GM18499 (cell line): ENCODE measurements around the gene PEMT.
"Not testable (repeated sequence)": the region's sequence is repeated elsewhere in the genome, so short reads cannot be mapped to it uniquely, and the experiment has no call there.

Experiments used
- ATAC-seq: cut with Tn5 transposase; IDR thresholded peaks from one replicate; pipeline ENCODE4 v1.9.1; 2021; ENCODE audit warnings: moderate number of reproducible peaks; ENCODE audit not compliant: insufficient read depth, unreplicated experiment

PEMT gene

DNA sequence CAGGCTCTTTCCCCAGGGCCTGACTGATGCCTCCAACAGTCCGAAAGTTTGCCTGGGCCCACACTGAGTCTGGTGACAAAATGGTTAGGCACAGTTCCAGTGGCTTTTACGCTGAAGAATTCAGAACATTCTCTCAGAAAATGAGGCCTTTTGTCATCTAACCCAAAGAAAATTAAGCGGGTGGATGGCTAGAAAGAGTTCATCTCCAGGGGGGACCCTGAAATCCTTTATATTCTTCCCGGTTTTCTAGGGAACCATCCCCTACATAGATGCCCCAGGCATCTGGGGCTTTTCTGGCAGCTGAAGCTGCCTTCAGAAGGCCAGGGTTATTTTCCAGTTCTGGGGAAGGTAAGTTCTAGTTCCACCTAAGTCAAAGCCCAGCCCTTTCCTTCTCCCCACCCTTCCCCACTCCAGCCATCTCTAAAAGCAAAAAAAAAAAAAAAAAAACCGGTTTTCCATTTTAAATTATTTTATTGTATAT lies 97.5 kb downstream of the PEMT start:
- no peak for ATAC-seq

DNA sequence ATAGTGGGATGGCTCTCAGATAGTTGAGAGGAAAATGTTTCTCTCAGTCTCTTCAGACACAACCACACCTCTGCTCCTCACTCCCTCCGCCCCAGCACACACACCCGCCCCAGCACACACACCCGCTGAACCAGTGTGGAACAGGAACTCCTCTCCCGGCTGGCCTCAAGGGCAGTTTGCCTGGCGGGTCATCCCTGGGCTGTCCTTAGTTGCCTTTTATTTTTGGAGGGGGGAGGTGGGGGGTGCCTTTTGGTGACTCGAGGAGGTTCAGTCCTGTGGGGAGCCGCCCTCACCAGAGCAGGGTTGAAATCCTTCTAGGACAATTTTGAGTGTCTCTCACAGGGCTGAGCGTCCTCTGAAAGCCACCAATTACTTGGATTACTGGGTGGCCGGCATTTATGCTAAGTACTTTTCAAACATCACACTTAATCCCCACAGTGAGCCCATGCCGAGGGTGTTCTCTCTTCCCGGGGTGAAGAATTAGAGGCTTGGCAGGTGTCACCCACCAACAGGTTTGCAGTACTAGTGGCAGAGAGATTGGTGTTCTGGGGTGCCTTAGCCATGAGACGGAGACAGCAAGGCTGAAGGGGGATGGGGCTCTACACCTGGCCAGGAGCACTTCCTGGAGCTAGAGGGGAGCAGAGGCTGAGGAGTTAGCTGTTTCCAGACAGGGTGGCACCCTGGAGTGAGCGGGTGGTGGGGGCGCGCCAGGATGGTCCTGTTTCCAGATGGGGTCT lies 98.1 kb downstream of the PEMT start:
- ATAC-seq = no peak

DNA sequence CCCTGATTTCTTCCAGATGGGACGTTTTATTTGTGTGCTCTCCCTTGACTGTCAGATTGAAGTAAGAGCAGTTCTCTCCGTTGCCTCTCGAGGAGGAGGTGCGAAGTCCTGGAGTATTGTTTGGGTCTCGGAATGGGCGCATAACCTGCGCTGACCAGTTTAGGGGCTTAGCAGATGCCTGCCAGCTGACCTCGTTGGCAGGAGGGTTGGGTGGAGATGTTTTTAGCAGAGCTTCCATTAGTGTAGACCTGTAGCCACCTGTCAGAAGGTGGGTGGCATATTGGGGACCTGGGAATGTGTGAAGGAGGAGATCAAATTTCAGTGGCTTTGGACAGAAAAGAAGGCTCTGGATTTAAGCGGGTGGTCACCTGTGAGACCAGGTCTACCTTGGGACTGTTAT lies 98.9 kb downstream of the PEMT start:
- ATAC-seq = no peak

DNA sequence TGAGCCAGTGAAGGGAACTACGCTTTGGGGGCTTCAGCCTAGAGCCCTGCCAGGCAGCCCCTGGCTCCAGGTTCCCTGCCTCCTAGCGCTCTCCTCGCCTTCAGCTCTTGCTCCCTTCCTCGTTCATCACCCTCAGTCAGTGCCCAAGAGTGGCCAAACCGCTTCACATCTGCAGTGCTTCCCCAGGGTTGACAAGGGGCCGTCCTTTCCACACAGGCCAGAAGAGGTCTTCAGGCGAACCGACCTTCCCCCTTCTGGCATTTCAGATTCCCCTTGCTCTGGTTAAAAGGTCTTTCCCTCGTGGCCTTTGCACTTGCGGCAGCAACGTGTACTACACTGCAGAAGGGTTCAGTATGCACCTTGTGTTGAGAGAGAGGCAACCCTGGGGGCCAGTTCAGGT lies 99.4 kb downstream of the PEMT start:
- ATAC-seq = no peak

DNA sequence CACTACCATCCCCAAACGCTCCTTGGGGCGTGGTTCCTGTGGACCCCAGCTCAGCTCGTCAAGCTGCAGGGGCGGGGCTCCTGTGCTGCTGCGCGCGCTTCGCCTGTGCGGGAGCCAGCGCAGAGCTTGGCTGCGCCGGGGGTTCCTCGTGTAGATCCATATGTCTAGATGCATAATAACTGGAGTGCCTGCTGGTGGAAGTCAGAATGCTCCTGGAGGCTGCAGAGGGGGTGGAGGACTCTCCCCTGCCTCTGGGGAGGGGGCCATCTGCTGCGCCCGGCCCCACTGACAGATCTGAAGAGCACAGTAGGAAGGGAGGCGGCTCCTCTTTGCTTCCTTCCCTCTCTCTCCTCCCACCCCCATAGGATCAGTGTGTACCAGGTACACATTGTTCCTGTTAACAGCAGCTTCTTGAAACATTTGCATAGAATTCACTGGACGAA lies 99.9 kb downstream of the PEMT start:
- no peak for ATAC-seq

DNA sequence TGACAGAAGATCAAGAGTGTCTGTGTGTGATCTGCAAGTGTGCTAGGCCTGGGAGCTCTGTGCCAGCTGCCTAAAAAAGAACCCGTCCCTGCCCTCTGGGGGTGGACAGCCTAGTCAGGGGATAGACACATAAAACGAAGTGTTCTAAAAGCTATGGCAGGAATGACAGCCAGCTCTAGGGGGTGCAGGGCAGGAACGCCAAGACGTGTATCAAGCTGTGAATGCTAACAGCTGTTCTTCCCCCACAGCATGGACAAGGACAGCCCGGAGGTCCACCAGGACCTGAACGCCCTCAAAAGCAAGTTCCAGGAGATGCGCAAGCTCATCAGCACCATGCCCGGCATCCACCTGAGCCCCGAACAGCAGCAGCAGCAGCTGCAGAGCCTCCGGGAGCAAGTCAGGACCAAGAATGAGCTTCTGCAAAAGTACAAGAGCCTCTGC lies 100.5 kb downstream of the PEMT start:
- no peak for ATAC-seq

DNA sequence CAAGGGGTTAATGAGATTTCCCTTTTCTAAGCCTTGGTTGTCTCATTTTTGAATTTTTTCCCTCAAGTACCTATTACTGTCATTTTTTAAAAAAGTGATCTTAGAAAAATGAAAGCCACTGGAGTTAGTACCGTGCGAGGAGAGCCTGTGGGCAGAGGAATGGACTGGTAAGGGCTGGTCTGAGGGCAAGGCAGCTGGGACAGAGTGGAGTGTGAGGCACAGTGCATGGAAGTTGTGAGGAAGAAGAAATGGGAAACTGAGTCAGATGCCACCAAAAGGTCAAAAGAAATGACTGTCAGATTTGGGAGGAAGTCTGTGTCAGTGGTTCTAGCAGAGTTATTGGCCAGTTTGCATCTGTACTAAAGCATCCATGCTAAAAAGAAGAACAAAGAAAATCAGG lies 103.5 kb downstream of the PEMT start:
- ATAC-seq = no peak

DNA sequence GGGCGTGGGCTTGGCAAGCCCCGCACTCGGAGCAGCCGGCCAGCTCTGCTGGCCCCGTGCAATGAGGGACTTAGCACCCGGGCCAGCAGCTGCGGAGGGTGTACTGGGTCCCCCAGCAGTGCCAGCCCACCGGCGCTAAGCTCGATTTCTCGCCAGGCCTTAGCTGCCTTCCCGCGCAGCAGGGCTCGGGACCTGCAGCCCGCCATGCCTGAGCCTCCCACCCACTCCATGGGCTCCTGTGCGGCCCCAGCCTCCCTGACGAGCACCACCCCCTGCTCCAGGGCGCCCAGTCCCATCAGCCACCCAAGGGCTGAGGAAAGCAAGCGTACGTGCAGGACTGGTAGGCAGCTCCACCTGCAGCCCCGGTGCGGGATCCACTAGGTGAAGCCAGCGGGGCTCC lies 105.1 kb downstream of the PEMT start:
- ATAC-seq = not testable (repeated sequence)

DNA sequence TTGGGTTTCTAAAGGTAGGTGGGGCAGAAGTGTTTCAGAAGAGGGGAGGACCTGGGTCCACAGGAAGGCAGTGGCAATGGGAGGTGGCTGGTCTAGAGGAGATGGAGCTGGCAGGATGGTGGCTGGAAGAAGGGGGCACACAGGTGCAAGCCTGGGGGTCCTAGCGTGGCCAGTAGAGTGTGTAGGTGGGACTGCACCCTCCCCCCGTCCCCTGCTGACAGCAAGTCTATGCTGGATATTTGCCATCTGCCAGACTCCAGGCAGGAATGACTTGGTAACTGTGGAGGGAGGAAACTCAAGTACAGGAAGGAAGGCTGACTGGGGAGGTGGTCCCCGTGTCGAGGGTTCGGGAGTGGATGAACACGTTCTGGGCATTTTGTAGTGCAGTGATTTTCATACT lies 106.1 kb downstream of the PEMT start:
- no peak for ATAC-seq

DNA sequence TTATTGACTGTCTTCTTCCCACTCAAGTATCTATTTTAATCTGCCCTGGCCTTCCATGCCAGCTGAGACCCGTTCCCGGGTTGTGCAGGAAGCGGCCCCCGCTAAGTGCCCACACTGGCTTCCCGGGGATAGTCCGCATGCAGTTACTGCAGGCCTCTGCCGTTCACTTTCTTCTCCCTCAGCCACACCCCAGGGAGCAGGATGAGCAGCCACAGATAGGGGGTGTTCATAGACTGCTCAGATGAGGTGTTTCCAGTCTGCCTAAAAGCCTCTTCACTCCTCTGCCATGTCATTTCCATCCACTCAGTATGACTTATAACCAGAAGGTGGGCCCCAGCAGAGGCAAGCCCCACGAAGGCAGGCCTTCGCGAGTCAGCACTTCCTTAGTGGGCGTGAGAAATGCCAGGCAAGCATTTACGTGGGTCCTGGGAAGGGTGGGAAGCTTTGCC lies 107.0 kb downstream of the PEMT start:
- no peak for ATAC-seq

DNA sequence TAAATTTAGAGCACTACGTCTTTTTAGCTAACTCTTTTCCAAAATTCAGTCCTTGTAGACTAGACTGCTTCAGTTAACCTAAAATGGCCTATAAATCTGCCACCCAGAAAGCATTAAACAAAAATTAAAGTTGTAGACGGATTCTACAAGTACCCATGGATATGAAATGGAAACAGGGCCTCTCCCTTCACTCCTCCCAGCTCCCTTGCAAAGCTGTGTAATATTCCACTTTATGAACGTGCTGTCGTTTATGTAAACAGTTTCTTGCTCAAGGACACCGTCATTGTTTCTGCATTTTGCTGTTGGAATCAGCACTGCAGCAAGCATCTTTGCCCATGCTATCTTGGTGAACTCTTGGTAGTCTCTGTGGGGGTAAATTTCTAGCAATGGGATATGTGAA lies 109.6 kb downstream of the PEMT start:
- ATAC-seq = no peak

DNA sequence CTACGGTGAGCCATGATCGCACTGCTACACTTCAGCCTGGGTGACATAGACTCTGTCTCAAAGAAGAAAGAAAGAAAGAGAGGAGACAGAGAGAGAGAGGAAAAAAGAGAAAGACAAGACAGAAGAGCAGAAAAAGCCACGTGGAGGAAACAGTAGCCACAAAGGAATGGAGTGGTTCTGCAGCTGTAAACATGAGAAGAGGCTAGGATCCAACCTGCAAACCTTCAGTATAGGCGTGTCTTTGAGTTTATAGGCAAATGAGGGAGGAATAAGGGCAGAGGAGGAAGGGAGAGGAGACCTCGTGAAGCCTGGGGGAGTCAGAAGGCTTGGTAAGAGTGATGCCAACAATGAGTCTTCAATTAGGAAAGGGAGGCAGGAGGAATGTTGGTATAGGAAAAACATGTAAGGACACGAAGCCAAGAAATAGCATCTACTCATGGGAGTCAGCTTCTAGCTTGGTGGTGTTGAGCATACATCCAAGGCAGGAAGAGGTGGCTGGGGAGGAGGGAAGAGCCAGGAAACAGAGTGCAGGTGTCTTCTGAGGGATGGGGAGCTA lies 110.8 kb downstream of the PEMT start:
- ATAC-seq = no peak

DNA sequence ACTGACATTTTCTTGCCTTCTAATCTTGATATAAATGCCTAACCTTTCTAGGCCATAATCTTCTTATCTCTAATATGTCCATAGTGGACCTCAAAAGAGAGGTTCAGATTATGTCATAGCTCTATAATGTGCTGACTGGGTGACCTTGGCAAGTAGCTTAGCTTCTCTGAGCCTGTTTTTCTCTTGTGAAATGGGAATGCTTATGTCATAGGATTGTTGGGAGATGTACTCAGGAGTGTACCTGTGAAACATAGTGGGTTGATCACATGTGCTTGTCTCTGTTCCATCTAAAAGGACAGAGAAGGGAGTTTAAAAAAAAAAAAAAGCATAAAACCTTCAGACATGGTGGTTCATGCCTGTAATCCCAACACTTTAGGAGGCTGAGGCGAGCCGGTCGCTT lies 112.3 kb downstream of the PEMT start:
- ATAC-seq = no peak

DNA sequence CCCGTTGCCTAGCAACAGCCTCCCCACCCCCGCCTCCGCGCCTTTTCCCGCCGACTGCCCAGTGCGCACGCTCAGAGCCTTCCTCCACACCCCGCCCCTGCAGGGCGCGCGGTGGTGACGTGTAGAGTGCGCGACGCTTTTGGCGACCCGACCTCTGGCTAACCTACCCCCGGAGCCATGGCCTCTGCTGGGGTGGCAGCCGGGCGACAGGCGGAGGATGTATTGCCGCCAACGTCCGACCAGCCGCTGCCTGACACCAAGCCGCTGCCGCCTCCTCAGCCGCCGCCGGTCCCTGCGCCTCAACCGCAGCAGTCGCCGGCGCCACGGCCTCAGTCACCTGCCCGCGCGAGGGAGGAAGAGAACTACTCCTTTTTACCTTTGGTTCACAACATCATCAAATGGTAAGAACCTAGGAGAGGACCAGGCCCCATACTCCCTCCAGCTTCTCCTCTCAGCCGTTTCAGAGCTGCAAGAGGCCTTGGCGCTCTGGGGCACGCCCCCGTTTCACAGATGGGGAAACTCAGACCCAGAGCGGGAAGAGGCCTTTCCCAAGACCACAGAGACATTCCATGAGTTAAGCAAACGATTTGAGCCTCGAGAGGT lies 114.5 kb downstream of the PEMT start, which contains the start of gene MED9:
Gene MED9 (plus strand): TSS at position 136 of the 603 bp plus-strand sequence. CDS start 42 bp downstream, at position 178.
- no peak for ATAC-seq

DNA sequence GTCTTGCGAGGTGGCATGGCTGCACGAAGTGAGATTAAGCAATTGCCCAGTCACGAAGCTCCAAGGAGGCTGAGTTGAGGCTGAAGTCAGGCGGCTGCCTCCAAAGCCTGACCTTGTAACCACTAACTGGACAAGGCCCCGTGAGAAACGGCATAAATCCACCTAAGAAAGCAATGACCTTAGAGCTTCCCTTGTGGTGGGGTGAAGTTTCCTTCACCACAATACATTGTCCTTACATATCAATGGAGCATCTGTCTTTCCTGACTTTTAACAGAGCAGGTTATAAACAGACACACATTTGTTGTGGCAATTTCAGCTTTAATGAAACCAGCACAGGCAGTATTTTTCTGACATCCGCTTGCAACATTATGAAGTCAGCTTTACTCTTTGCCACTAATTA lies 117.2 kb downstream of the PEMT start:
- no peak for ATAC-seq

DNA sequence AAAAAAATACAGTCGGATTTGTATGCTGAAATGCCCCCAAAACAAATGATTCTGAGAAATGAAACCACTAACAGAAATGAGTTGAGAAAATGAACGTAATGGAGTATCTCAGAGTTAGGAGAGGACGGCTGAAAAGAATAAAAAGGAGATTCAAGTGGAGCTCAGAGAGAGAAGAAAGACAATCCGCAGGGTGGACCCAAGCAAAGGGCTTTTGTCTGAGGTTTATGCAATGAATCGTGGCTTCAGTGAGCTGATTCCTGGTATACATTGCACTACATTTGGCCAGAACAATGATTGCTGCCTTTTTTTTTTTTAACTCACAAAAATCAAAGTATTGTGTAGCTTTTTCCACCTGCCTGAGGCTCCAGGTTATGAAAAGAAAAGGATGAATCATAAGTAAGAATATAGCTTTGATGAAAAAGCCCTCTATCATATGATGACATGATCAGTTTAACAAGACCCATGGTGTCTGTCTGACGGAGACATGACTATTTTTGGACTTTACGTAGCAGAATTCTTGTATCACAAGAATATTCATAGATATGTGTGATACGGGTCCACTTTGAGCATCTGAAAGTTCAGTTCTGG lies 119.1 kb downstream of the PEMT start:
- no peak for ATAC-seq

DNA sequence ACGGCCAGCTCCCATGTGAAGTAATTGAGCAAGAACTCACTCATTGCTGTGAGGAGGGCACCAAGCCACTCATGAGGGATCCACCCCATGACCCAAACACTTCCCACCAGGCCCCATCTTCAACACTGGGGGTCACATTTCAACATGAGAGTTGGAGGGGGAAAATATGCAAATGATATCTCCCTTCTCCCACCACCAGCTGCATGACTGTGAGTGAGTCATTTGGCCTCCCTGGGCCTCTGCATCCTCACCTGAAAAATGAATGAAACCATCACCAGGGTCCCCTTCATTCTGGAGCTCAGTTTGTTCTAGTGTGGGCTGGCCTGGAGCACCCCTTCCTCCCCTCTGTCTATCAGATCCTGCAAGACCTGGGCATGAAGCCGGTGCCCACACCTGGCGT lies 121.5 kb downstream of the PEMT start:
- ATAC-seq = no peak

DNA sequence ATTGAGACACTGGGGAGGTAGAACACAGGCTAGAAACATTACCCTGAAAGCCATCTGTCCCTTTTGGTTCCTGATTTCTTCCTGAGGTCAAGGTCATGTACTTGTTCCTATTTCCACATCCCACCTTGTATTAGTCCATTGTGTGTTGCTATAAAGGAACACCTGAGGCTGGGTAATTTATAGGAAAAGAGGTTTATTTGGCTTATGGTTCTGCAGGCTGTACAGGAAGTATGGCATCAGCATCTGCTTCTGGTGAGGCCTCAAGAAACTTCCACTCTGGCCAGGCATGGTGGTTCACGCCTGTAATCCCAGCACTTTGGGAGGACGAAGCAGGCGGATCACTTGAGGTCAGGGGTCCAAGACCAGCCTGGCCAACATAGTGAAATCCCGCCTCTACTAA lies 122.2 kb downstream of the PEMT start:
- ATAC-seq = no peak

DNA sequence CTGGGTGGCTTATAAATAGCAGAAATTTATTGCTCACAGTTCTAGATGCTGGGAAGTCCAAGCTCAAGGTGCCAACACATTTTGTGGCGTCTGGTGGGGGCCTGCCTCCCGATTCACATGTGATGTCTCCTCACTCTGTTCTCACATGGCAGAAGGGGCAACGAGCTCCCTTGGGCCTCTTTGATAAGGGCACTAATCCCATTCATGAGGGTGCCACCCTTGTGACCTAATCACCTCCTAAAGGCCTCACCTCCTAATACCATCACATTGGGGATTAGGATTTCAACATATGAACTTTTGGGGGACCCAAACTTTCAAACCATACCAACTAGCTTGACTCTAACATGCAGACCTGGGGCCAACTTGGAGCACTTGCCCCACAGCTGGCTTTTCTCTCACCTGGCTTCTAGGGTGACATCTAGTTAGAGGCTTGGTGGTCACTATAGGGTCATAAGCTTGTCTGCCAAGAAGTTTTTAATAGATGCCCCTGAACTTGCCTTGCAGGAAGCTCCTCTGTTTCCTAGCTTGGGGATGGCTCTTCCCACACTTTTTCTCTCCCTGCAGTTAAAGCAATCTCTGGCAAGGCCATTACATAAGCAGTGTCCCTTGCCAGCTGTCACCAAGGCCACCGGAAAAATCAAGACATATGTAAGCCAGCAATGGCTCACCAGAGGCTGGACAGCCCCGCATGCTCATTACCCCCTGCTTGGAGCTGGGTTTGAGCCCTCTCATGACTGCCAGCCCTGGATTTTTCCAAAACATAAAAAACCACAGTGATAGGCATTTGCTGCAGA lies 123.1 kb downstream of the PEMT start:
- no peak for ATAC-seq

DNA sequence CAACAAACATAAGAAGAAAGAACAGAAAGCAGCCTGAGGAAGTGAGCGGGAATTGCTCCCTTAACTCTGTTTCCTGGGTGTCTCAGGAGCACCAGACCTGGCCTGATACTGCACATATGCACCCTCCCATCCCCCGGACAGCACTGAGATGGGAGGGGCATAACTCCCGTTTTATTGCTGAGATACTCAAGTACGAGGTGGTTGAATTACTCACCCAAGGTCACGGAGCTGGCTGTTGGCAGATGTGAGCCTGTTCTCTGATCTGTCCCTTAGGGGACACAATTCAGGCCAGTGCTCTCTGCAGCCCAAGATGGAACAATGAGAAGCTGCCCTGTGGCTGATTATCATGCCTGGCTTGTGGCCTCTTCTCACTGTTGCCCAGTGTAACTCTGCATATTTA lies 123.8 kb downstream of the PEMT start:
- no peak for ATAC-seq
